Choroid plexus epithelial cell (primary cell): ENCODE data around the gene VWDE.

Experiments used
- DNase-seq: peaks from one replicate; pipeline ENCODE4 v3.0.0-alpha.2; 2010; ENCODE audit warnings: low read depth
- H3K4me3 ChIP-seq: 2 replicates; pipeline ENCODE4 v1.5.1; 2011; ENCODE audit warnings: low read depth, mild to moderate bottlenecking, control low read depth, low read length, moderate library complexity
- CTCF ChIP-seq: conservative IDR thresholded peaks from 2 replicates; pipeline ENCODE4 v1.5.1; 2011; ENCODE audit warnings: low read depth, mild to moderate bottlenecking, control low read depth, inconsistent platforms, low read length, moderate library complexity

The VWDE gene

DNA sequence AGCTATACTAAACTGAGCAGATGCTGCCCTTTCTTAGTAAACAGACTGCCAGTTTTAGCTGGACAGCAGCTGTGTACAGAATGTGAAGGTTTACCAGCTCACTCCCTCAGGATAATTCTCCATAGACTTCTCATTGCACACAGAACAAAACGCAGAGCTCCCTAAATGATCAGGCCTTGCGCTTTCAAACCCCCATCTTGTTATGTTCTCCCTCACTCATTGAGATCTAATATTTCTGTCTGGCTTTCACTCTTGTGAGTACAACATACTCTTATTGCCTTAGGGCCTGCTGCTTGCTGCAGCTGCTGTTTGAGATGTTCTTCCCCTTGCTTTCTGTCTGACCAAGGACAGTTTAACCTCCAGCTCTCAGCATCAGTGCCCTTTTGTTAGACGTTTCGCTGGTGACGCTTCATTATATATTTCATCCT, 17.3 kb downstream of the VWDE start:
- no peak overlapping the region for H3K4me3 ChIP-seq
- no peak for TF ChIP-seq CTCF
- DNase-seq = no peak

DNA sequence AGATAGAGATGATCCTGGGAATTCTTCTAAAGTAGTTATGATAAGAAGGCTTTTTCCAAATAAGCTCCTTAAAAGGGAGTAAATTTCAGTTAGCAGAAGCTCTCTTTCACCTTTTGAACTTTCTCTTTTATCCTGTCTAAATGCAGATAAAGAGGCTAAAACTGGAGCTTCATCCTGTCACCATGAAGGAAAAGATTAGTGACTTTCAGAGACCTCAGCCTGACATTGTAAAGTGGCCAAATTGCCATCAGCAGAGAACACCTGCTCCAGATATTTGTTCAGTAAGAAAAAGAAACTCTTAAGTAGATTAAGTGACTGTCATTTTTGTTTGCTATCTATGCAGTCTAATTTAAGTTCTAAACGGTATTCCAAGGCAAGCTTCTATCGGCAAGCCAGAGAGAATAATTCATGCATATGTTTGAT, 18.3 kb downstream of the VWDE start:
- H3K4me3 ChIP-seq = no peak overlapping the region
- no peak for TF ChIP-seq CTCF
- DNase-seq = no peak

- DNase-seq = peak; percentile 2
- no peak overlapping the region for H3K4me3 ChIP-seq
- TF ChIP-seq CTCF = no peak
Observed at GRCh38 chr7:12383377-12383776, 20.3 kb downstream of the VWDE start.

DNA sequence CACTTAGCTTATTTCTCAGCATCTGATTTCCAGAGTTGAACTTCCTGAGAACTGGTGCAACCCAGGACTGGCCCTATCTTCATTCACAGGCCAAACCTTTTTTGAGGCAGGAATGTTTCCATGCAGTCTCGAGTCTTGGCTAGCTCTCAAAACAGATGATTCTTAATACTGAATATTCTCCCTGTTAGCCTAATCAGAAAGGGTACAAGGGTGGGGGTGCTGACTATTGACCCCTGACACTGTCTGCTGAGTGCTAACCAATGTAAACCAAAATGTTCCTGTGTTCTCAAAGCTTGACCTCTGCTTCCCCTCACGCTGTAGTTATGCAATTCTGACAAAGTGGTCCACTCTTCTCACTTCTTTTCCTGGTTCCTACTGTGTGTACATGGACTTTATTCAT, 25.3 kb downstream of the VWDE start:
- no peak for TF ChIP-seq CTCF
- no peak overlapping the region for H3K4me3 ChIP-seq
- peak; percentile 11 for DNase-seq

DNA sequence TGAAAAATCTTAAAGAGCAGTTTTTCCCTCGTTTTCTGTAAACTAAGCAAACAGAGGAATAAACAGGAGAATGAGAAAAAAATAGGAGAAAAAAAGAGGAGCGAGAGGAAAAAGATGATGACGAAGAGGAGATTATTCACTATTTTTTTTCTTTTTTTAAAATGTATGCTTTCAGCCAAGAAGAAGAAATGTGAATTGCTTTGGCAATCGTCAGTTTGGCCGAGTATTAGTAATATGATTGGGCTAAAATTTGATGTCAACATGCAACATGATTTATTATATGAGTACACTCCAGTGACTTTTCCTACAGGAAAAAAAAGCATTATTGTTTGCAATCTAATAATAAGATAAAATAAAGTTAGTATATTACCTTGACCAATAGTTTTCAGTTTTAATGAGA, 26.3 kb downstream of the VWDE start:
- no peak for DNase-seq
- no peak overlapping the region for H3K4me3 ChIP-seq
- no peak for TF ChIP-seq CTCF

DNA sequence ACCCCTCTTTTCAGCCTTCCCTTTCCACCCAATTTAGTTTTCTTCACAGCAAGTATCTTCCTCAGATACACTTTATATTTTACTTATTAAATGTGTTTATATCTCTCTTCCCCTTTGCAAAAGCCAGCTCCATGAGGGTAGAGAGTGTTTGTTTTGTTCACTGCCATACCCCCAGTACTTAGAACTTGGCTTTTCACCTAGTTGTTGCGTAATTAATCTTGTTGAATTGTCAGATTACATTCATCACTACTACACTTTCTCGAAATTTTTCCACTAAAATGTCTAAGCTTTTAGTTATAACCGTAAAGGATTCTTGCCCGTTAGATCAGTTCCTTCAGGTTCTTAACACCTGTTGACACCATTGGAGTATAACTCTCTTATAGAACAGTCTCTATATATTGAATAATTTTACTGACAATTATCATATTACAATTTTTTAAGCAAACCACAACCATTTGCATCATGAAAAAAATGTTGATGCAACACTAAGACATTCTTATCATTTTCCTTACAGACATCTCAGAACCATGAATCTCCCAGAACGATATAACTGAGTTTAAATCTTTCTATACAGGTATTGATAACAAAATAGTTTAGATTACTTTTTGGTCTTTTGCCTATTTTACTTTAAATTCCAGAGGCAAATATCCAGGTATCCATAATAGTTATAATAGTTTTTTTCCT, 29.9 kb downstream of the VWDE start:
- H3K4me3 ChIP-seq = no peak overlapping the region
- no peak for TF ChIP-seq CTCF
- peak; percentile 6 for DNase-seq

GRCh38 chr7:12370249-12370648, 33.4 kb downstream of the VWDE start:
- TF ChIP-seq CTCF = no peak
- DNase-seq = no peak

More at GRCh38 chr7:12370249-12370648, 33.4 kb downstream of the VWDE start:
- H3K4me3 ChIP-seq = no peak overlapping the region
